GM21367 (cell line): ENCODE results near the gene FMN1.

Experiments used
- ATAC-seq: cut with Tn5 transposase; IDR thresholded peaks from one replicate; pipeline ENCODE4 v1.9.1; 2021; ENCODE audit not compliant: unreplicated experiment

Gene FMN1

GRCh38 chr15:33126559-33127290 is 67.8 kb downstream of the FMN1 start:
- no peak for ATAC-seq

GRCh38 chr15:33125894-33126537 is 68.5 kb downstream of the FMN1 start:
- ATAC-seq: no peak

GRCh38 chr15:33124811-33125210 is 69.7 kb downstream of the FMN1 start:
- no peak for ATAC-seq

DNA sequence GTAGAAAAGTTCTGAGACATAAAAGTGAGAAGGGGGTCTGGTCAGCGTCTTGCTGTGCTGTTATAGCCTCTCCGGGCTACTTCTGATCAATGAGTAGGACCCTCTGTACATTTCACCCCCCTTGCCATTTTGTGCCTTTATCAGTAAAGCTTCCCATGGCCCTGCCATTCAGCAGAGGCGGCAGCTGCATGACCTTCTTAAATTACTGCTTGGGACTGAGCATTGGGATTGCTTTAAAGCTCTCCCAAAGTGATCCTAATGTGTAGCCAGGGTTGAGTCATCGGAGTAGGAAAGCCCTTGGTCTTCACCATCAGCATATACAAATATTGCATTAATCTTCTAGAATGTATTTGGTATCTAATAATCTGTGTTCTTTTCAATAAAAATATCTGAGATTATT is 70.2 kb downstream of the FMN1 start:
- ATAC-seq: no peak

DNA sequence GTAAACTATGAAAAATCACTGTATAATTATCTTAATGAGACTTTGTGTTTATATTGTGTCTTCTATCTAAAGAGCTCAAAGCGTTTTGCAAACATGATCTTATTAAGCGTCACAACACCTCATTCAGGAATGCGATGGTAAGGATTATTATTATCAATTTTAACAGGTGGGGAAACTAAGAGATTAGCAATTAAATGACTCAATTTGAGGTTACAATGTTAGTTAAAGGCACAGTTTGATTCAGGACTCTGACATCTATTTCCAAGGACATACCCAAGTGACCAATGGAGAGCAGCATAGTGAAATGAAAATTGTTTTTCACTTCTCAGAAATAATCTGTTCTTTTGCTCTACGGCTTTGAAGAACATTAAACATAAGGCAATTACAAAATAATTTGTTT is 74.6 kb downstream of the FMN1 start:
- no peak for ATAC-seq

DNA sequence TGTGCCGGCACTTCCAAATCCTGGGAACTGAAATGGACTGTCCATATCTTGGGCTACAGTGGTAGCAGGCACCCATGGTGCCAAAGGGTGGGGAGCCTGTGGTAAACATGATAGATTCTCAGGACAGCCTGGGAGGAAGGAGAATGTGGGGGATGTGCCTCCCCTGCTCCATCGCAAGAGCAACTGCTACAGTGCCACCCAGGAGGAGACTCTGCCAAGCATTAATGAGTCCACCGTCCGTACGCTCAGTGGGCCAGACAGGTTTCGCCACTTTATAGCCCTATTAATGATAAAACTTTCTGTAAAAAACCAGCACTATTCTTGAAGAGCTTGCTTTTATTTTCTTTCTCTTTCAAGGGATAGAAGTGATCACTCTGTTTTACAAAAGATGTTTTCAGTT is 75.2 kb downstream of the FMN1 start:
- ATAC-seq: no peak

DNA sequence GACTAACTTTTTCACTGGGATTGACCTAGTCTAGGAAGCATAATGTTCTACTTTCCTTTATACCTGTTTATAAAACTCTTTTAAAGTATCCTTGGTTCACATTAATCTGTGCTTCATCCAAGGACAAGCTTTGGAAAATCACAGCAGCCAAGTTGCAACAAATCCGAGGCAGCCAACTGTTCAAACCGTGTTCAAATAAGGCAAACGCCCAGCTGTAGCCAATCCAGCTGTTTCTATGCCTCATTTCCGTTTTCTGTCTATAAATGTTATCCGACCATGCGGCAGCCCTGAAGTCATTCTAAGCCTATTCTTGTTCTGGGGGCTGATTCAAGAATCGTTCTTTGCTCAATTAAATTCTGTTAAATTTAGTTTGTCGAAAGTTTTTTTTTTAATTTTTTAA is 78.3 kb downstream of the FMN1 start:
- no peak for ATAC-seq

GRCh38 chr15:33115191-33115861 is 79.2 kb downstream of the FMN1 start:
- no peak for ATAC-seq

DNA sequence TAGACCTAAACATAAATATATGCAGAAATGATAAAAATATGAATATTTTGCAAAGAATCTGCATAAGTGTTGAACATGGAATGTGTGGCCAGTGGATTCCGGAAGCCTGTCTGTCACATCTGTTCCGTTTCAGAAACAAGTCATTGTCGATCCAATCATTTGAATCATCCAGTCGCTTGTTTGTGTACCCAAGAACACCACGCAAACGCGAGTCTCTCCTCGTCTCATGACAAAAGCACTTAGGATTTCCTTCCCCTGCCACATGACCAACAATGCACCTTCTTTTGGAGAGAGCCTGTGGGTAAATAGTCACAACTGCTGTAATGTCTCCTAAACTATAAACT is 80.2 kb downstream of the FMN1 start:
- ATAC-seq: no peak

- no peak for ATAC-seq
Observed at GRCh38 chr15:33113666-33114373, 80.7 kb downstream of the FMN1 start.

GRCh38 chr15:33112541-33113105 is 81.9 kb downstream of the FMN1 start:
- ATAC-seq: no peak

- ATAC-seq: no peak
Observed at GRCh38 chr15:33111041-33111451, 83.5 kb downstream of the FMN1 start.

DNA sequence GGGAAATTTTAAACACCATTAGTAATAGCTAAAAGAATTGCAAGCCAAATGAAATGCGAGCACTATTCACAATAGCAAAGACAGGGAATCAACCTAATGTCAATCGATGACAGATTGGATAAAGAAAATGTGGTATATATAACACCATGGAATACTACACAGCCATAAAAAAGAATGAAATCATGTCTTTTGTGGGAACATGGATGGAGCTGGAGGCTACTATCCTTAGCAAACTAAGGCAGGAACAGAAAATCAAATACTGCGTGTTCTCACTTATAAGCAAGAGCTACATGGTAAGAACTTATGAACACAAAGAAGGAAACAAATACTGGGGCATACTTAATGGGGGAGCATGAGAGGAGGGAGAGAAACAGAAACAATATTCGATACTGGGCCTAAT is 85.2 kb downstream of the FMN1 start:
- ATAC-seq: no peak

GRCh38 chr15:33108518-33108917 is 86.0 kb downstream of the FMN1 start:
- ATAC-seq: no peak

DNA sequence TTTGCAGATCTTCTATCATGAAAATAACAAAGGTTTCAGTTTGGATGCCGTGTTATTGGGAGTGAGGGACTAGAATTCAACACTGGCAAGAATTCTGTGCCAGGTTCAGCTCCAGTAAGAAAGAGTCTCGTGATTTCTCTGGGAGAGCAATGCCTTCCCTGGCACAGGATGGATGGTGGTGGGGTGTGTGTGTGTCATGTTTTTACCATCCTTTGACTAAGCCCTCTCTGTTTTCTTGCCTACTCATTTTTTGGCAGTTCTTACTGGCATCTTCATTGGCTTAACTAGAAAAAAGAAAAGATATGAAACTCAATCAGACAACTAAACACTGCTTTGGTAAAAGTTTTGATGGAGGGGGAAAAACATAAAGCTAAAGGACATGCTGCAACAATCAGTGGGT is 86.6 kb downstream of the FMN1 start:
- ATAC-seq: no peak

DNA sequence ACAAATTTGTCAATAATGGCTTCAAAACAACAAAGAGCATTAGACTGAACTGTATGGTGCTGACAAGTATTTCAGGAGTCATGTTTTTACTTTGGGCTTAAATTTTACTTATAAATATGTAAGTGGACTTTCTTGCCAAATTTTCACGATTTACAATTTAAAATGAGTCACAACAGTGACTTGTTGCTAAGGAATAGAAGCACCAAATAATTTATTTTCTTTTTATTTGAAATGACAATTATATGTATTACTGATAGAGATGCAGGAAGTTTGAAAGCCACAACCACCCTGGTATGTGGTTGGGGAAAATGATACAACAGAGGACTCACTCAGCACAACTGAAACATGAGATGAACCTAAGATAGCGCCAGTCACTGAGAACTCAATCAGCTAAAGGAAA is 90.3 kb downstream of the FMN1 start:
- ATAC-seq: no peak

DNA sequence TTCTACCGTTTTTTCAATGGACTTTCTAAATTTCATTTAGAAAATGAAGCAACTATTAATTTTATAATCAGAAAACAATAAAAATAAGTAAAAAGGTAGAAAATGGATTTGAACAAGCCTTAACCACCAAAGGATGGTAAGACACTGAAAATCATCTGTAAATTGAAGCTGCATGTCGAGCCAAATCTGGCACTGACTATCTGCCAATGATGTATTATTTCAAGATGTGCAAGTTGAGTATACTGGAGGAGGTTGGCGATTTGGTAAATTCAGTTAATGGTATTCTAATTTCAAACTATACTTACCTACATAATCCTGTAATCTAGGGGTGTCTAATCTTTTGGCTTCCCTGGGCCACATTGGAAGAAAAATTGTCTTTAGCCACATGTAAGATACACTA is 93.5 kb downstream of the FMN1 start:
- no peak for ATAC-seq

DNA sequence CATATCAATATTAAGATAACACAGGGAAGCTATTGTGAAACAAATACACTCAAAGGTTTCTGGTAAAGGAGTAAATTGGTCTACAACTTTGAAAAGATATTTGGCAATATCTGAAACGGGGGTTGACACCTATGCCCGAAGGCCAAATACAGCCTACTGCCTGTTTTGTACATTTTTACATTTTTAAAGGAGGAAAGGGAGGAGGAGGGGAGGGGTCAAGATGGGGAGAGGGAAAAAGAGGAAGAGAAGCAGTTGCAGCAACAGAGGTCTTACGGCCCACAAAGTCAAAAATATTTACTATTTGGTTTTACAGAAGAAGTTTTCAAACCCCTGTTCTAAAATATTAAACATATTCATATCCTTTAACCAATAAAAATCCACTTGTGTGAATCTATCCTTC is 94.2 kb downstream of the FMN1 start:
- ATAC-seq: no peak

- ATAC-seq: no peak
Observed at GRCh38 chr15:33099739-33100138, 94.8 kb downstream of the FMN1 start.

DNA sequence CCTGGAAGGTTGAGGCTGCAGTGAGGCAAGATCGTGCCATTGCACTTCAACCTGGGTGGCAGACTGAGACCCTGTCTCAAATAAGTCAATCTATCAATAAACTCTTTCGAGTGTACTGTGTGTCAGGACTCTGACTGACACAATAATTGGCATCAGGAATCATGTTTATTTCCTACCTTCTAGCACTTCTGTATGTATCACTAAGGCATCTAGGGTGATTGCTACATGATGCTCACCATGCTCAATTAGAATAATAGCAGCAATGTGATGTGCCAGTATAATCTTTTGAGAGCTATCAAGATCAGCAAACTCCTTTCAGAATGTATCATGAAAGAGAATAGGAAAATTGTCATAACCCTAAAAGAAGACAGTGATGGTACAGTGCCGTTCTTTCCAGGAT is 95.3 kb downstream of the FMN1 start:
- no peak for ATAC-seq
